Measurements from ENCODE around the gene PSME1.

DNA sequence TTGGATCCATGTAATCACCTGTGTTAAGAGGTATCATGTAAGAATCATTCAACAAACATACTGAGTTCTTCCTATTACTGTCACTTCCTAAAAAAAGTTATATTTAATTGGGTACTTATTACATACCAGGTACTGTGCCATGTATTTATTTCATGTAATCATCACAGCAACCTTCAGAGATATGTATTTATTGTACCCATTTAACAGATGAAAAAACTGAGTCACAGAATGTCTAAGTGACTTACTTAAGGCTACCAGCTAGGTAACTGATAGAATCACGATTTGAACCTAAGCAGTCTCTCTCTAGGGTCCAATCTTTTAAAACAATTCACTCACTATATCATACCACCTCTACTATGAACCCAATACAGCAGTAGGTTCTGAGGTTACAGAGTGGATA, 8.5 kb downstream of the PSME1 start:
- TF ChIP-seq, protein P1, sequence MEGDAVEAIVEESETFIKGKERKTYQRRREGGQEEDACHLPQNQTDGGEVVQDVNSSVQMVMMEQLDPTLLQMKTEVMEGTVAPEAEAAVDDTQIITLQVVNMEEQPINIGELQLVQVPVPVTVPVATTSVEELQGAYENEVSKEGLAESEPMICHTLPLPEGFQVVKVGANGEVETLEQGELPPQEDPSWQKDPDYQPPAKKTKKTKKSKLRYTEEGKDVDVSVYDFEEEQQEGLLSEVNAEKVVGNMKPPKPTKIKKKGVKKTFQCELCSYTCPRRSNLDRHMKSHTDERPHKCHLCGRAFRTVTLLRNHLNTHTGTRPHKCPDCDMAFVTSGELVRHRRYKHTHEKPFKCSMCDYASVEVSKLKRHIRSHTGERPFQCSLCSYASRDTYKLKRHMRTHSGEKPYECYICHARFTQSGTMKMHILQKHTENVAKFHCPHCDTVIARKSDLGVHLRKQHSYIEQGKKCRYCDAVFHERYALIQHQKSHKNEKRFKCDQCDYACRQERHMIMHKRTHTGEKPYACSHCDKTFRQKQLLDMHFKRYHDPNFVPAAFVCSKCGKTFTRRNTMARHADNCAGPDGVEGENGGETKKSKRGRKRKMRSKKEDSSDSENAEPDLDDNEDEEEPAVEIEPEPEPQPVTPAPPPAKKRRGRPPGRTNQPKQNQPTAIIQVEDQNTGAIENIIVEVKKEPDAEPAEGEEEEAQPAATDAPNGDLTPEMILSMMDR (IDR thresholded peaks at IDR 0.05), result no peak
- TF ChIP-seq ZFX (IDR thresholded peaks at IDR 0.05; ENCODE audit: borderline replicate concordance), result no peak
